NB4 (cell line): Measurements from ENCODE around the gene KRTAP4-6.

ENCODE experiments used
- CTCF ChIP-seq: IDR thresholded peaks from one replicate; pipeline ENCODE4 v1.5.1; 2012; ENCODE audit warnings: low read depth, low read length
- POLR2A ChIP-seq: IDR thresholded peaks from 2 replicates; pipeline ENCODE4 v1.6.1; 2011; ENCODE audit warnings: mild to moderate bottlenecking; ENCODE audit not compliant: insufficient read length; ENCODE audit errors: extremely low read depth

GRCh38 chr17:41177727-41178271 lies 37.5 kb upstream of the KRTAP4-6 start, which contains the start of gene KRTAP4-2:
- TF ChIP-seq CTCF (no peak), POLR2A (no peak)
